GM23338 (cell line): ENCODE measurements around the gene CCDC170. TPM values are rescaled to one million over a fixed set of nuclear protein-coding genes. Genes with fewer than 3 reads are reported as not detected.
A peak's percentile ranks its signal among the peaks of the same experiment; 100 is the strongest.

ENCODE experiments used
- ATAC-seq: fragments of 200-7000 bp; cut with Tn5 transposase; 3 replicates; pipeline ENCODE4 v1.9.1; 2020
- DNase-seq: peaks from one replicate; pipeline ENCODE4 v3.0.0-alpha.2; 2015; ENCODE audit warnings: low spot score
- H2AFZ ChIP-seq: fragments of 200-600 bp; sonication (generic); 2 replicates; pipeline ENCODE4 v1.8.0; 2016; ENCODE audit warnings: antibody characterized with exemption, mild to moderate bottlenecking, moderate library complexity
- H3F3A ChIP-seq: fragments of 200-600 bp; sonication (generic); replicated peaks from 2 replicates; pipeline ENCODE4 v1.8.0; 2017; ENCODE audit warnings: antibody characterized with exemption, mixed run types, low read depth
- H3K27ac ChIP-seq: fragments of 200-600 bp; sonication (generic); 2 replicates; pipeline ENCODE4 v1.6.1; 2016; ENCODE audit warnings: low read depth
- H3K27me3 ChIP-seq: fragments of 200-600 bp; sonication (generic); 2 replicates; pipeline ENCODE4 v1.8.0; 2016; ENCODE audit warnings: mild to moderate bottlenecking, mixed run types, moderate library complexity; ENCODE audit not compliant: insufficient read depth
- H3K36me3 ChIP-seq: fragments of 200-600 bp; sonication (generic); 2 replicates; pipeline ENCODE4 v1.8.0; 2016; ENCODE audit warnings: mild to moderate bottlenecking; ENCODE audit not compliant: insufficient read depth
- H3K4me1 ChIP-seq: fragments of 200-600 bp; sonication (generic); 2 replicates; pipeline ENCODE4 v1.8.0; 2016; ENCODE audit warnings: mild to moderate bottlenecking, moderate library complexity; ENCODE audit not compliant: insufficient read depth
- H3K4me2 ChIP-seq: fragments of 200-600 bp; sonication (generic); 2 replicates; pipeline ENCODE4 v1.7.1; 2017; ENCODE audit warnings: mixed run types
- H3K4me3 ChIP-seq: fragments of 200-600 bp; sonication (generic); 2 replicates; pipeline ENCODE4 v1.6.1; 2016; ENCODE audit warnings: mixed run types
- H3K79me2 ChIP-seq: fragments of 200-600 bp; sonication (generic); replicated peaks from 2 replicates; pipeline ENCODE4 v1.8.0; 2017; ENCODE audit warnings: mild to moderate bottlenecking; ENCODE audit not compliant: insufficient read depth
- H3K9me2 ChIP-seq: fragments of 200-600 bp; sonication (generic); 2 replicates; pipeline ENCODE4 v1.8.0; 2017; ENCODE audit not compliant: insufficient read depth
- H4K20me1 ChIP-seq: fragments of 200-600 bp; sonication (generic); replicated peaks from 2 replicates; pipeline ENCODE4 v1.8.0; 2017; ENCODE audit warnings: mild to moderate bottlenecking; ENCODE audit not compliant: insufficient read depth
- H3K27ac Mint-ChIP-seq: 2 replicates; pipeline ENCODE4 v1.8.0; 2020; ENCODE audit warnings: inconsistent platforms, mild to moderate bottlenecking, moderate library complexity, mixed read lengths
- H3K27me3 Mint-ChIP-seq: 3 replicates; pipeline ENCODE4 v1.8.0; 2022; ENCODE audit warnings: low read depth, mild to moderate bottlenecking, moderate library complexity, mixed read lengths, inconsistent platforms; ENCODE audit not compliant: insufficient read depth, poor library complexity
- H3K36me3 Mint-ChIP-seq: 3 replicates; pipeline ENCODE4 v1.8.0; 2021; ENCODE audit warnings: low read depth, mild to moderate bottlenecking, inconsistent platforms, moderate library complexity, mixed read lengths
- H3K4me1 Mint-ChIP-seq: 3 replicates; pipeline ENCODE4 v1.8.0; 2020; ENCODE audit warnings: mild to moderate bottlenecking, inconsistent platforms, mixed read lengths
- H3K4me3 Mint-ChIP-seq: 3 replicates; pipeline ENCODE4 v1.8.0; 2021; ENCODE audit warnings: moderate library complexity, mild to moderate bottlenecking, inconsistent platforms, mixed read lengths
- H3K9me3 Mint-ChIP-seq: 3 replicates; pipeline ENCODE4 v1.8.0; 2020; ENCODE audit warnings: moderate library complexity, mild to moderate bottlenecking, inconsistent platforms, mixed read lengths
- ETS1 ChIP-seq: IDR thresholded peaks from 2 replicates; pipeline ENCODE4 v1.6.1; 2016; ENCODE audit warnings: antibody characterized with exemption
- EZH2 ChIP-seq: fragments of 200-600 bp; sonication (generic); IDR thresholded peaks from one replicate; pipeline ENCODE4 v1.8.0; 2017; ENCODE audit warnings: antibody characterized with exemption, mild to moderate bottlenecking, low read depth; ENCODE audit not compliant: unreplicated experiment
- EZH2phosphoT487 ChIP-seq: fragments of 200-600 bp; sonication (generic); IDR thresholded peaks from one replicate; pipeline ENCODE4 v1.8.1; 2018; ENCODE audit warnings: antibody characterized with exemption; ENCODE audit not compliant: unreplicated experiment
- JUNB ChIP-seq: IDR thresholded peaks from one replicate; pipeline ENCODE4 v1.6.1; 2016; ENCODE audit warnings: antibody characterized with exemption; ENCODE audit not compliant: unreplicated experiment
- NANOG ChIP-seq: IDR thresholded peaks from 2 replicates; pipeline ENCODE4 v1.6.1; 2016; ENCODE audit warnings: antibody characterized with exemption, borderline replicate concordance
- POLR2AphosphoS5 ChIP-seq: IDR thresholded peaks from 2 replicates; pipeline ENCODE4 v1.6.1; 2016; ENCODE audit warnings: antibody characterized with exemption, low read depth
- REST ChIP-seq: IDR thresholded peaks from one replicate; pipeline ENCODE4 v1.6.1; 2018; ENCODE audit warnings: antibody characterized with exemption; ENCODE audit not compliant: unreplicated experiment
- ZNF114 ChIP-seq: fragments of 250-450 bp; sonication (Bioruptor Pico); IDR thresholded peaks from 2 replicates; pipeline ENCODE4 v1.5.0; 2020; ENCODE audit warnings: mild to moderate bottlenecking, moderate library complexity
- ZNF331 ChIP-seq: fragments of 250-450 bp; sonication (Bioruptor Pico); IDR thresholded peaks from 2 replicates; pipeline ENCODE4 v1.5.0; 2020; ENCODE audit warnings: low read depth, mild to moderate bottlenecking, moderate library complexity
- polyA plus RNA-seq: library from polyadenylated mRNA; unstranded; fragments of >200 nt; fragmentation: Nextera tagmentation; extraction: Ambion mirVana; gene quantifications from 2 replicates; pipeline ENCODE4 v1.2.1, GENCODE V29; 2016
- total RNA-seq: library from RNA; depleted of rRNA; stranded (reverse); fragments of >200 nt; shearing (Covaris generic); gene quantifications from 2 replicates; pipeline ENCODE4 v1.2.3, GENCODE V29; 2014
- TF ChIP-seq, protein P1 (sequence below), 2 experiments: fragments of 200-600 bp in 1 of 2; sonication (generic) in 1 of 2; conservative IDR thresholded peaks; 2 replicates each; pipeline versions ENCODE4 v1.5.1 to v1.6.1; 2016 to 2017; ENCODE audit warnings: antibody characterized with exemption in 2 of 2, low read depth in 2 of 2, mild to moderate bottlenecking in 2 of 2, moderate library complexity in 1 of 2

The CCDC170 gene
- total and polyA plus RNA-seq, 2 experiments from 2014 or later: 0.18 TPM; not detected in 1

DNA sequence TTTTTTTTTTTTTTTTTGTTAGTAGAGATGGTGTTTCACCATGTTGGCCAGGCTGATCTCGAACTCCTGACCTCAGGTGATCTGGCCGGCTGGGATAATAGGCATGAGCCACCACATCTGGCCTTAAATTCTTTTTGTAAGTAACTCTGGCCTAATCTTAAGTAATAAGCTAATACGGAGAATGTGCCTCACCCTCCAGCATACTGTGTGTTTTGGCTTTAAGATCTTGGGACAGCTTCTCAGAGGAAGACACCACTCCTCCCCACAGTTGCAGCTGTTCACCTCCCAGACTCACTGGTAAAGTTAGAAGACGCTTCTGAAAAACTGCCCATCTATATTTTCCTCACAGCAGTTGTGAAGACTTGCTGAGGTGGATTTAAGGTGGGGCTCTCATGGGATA, 120.8 kb downstream of the CCDC170 start (continued):
- no peak for TF ChIP-seq REST

- H3K4me3 Mint-ChIP-seq: no peak overlapping the region
- peak overlapping the region; percentile 91 for H3K27ac Mint-ChIP-seq
- peak overlapping the region; percentile 18 for H3K4me2 ChIP-seq
- H3K4me1 Mint-ChIP-seq: peaks cover 39% of the 10 kb centered on the region
- no peaks in the 10 kb centered on the region for H3K27me3 ChIP-seq
- H3K27me3 Mint-ChIP-seq: peaks cover 2% of the 10 kb centered on the region
- H4K20me1 ChIP-seq: no peaks in the 10 kb centered on the region
- H3K27ac ChIP-seq: peak overlapping the region; percentile 64
- no peak overlapping the region for H3K4me3 ChIP-seq
- TF ChIP-seq, protein P1, sequence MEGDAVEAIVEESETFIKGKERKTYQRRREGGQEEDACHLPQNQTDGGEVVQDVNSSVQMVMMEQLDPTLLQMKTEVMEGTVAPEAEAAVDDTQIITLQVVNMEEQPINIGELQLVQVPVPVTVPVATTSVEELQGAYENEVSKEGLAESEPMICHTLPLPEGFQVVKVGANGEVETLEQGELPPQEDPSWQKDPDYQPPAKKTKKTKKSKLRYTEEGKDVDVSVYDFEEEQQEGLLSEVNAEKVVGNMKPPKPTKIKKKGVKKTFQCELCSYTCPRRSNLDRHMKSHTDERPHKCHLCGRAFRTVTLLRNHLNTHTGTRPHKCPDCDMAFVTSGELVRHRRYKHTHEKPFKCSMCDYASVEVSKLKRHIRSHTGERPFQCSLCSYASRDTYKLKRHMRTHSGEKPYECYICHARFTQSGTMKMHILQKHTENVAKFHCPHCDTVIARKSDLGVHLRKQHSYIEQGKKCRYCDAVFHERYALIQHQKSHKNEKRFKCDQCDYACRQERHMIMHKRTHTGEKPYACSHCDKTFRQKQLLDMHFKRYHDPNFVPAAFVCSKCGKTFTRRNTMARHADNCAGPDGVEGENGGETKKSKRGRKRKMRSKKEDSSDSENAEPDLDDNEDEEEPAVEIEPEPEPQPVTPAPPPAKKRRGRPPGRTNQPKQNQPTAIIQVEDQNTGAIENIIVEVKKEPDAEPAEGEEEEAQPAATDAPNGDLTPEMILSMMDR (conservative IDR thresholded peaks at IDR 0.05; ENCODE audit: low read depth in 2 of 2): no peak
- TF ChIP-seq POLR2AphosphoS5 (no peak), ETS1 (no peak), EZH2phosphoT487 (no peak)
- no peaks in the 10 kb centered on the region for H3F3A ChIP-seq
- H3K4me1 ChIP-seq: peaks cover 29% of the 10 kb centered on the region
- H3K9me3 Mint-ChIP-seq: no peaks in the 10 kb centered on the region; the same call in 1 of the 3 replicates
- ATAC-seq (peak; percentile 82), DNase-seq (peak; percentile 60)
- peak overlapping the region; percentile 0; the same call in 1 of the 2 replicates for H2AFZ ChIP-seq
- H3K79me2 ChIP-seq: no peaks in the 10 kb centered on the region
- H3K9me2 ChIP-seq: peaks cover 3% of the 10 kb centered on the region
- H3K36me3 ChIP-seq: no peaks in the 10 kb centered on the region
- peaks cover 5% of the 10 kb centered on the region; the same call in 1 of the 3 replicates for H3K36me3 Mint-ChIP-seq
Measured at GRCh38 chr6:151616091-151616513, 122.3 kb downstream of the CCDC170 start.

GRCh38 chr6:151616600-151616999, 122.8 kb downstream of the CCDC170 start:
- ATAC-seq (no peak), DNase-seq (no peak)
- peaks cover 2% of the 10 kb centered on the region for H3K27me3 Mint-ChIP-seq
- Histone ChIP-seq H2AFZ (no peak overlapping the region; the same call in 1 of the 2 replicates), H3K4me3 (no peak overlapping the region), H4K20me1 (no peaks in the 10 kb centered on the region), H3K36me3 (no peaks in the 10 kb centered on the region), H3F3A (no peaks in the 10 kb centered on the region), H3K9me2 (peaks cover 3% of the 10 kb centered on the region), H3K4me1 (peaks cover 29% of the 10 kb centered on the region), H3K4me2 (peak overlapping the region; percentile 18; the same call in 1 of the 2 replicates), H3K27ac (no peak overlapping the region), H3K79me2 (no peaks in the 10 kb centered on the region), H3K27me3 (no peaks in the 10 kb centered on the region)
- H3K27ac Mint-ChIP-seq: no peak overlapping the region
- TF ChIP-seq ETS1 (no peak), JUNB (no peak), EZH2 (no peak), ZNF331 (no peak), NANOG (no peak), ZNF114 (CRISPR knock-in tag) (no peak), POLR2AphosphoS5 (no peak), REST (no peak), EZH2phosphoT487 (no peak)
- no peaks in the 10 kb centered on the region; the same call in 1 of the 3 replicates for H3K9me3 Mint-ChIP-seq
- H3K36me3 Mint-ChIP-seq: peaks cover 5% of the 10 kb centered on the region; the same call in 1 of the 3 replicates
- H3K4me1 Mint-ChIP-seq: peaks cover 39% of the 10 kb centered on the region
- H3K4me3 Mint-ChIP-seq: no peak overlapping the region
